HUDEP-2 (cell line): ENCODE measurements around the gene FBXW10.
"Not testable (repeated sequence)": the region's sequence is repeated elsewhere in the genome, so short reads cannot be mapped to it uniquely, and the experiment has no call there.

Source experiments
- DNase-seq, 76 experiments: peaks; one replicate each; lab custom pipeline; 2025; ENCODE audit not compliant: unreplicated experiment in 76 of 76; lab: John Stamatoyannopoulos, UW

FBXW10 gene

GRCh38 chr17:18743699-18744421 is at the start of gene FBXW10:
Gene FBXW10, plus strand, starts transcription at chr17:18744054. Its CDS starts 191 bp downstream, at chr17:18744245.
- not testable (repeated sequence) for DNase-seq

- DNase-seq = not testable (repeated sequence)
These were observed 48.7 kb upstream of the FBXW10 start for GRCh38 chr17:18695143-18695542.

- not testable (repeated sequence) for DNase-seq
These were observed 45.3 kb upstream of the FBXW10 start for GRCh38 chr17:18698473-18699103.

- not testable (repeated sequence) for DNase-seq
These were observed 37.9 kb upstream of the FBXW10 start for GRCh38 chr17:18705955-18706354.

GRCh38 chr17:18708215-18708614 is 35.6 kb upstream of the FBXW10 start:
- not testable (repeated sequence) for DNase-seq

GRCh38 chr17:18712354-18712999 is 31.4 kb upstream of the FBXW10 start:
- peak in 53 of 76 experiments; percentile 2 to 65 (median 31) for DNase-seq

GRCh38 chr17:18718643-18719427 is 25.0 kb upstream of the FBXW10 start:
- not testable (repeated sequence) for DNase-seq

- not testable (repeated sequence) for DNase-seq
These were observed 24.3 kb upstream of the FBXW10 start for GRCh38 chr17:18719428-18720110.

GRCh38 chr17:18721775-18722547 is 21.9 kb upstream of the FBXW10 start:
- DNase-seq = not testable (repeated sequence)

GRCh38 chr17:18722612-18723011 is 21.2 kb upstream of the FBXW10 start:
- not testable (repeated sequence) for DNase-seq

GRCh38 chr17:18723509-18723908 is 20.3 kb upstream of the FBXW10 start:
- DNase-seq = not testable (repeated sequence)

- not testable (repeated sequence) for DNase-seq
These were observed 11.4 kb upstream of the FBXW10 start for GRCh38 chr17:18732438-18732837.

GRCh38 chr17:18733350-18733749 is 10.5 kb upstream of the FBXW10 start:
- not testable (repeated sequence) for DNase-seq

GRCh38 chr17:18739616-18740391 is 4.0 kb upstream of the FBXW10 start:
- DNase-seq = not testable (repeated sequence)

GRCh38 chr17:18741228-18741627 is 2.6 kb upstream of the FBXW10 start:
- DNase-seq = not testable (repeated sequence)

GRCh38 chr17:18744726-18745125 is 872 bp downstream of the FBXW10 start:
- DNase-seq = not testable (repeated sequence)

- not testable (repeated sequence) for DNase-seq
These were observed 2.7 kb downstream of the FBXW10 start for GRCh38 chr17:18746551-18746950.

GRCh38 chr17:18747501-18747900 is 3.6 kb downstream of the FBXW10 start:
- not testable (repeated sequence) for DNase-seq

- not testable (repeated sequence) for DNase-seq
These were observed 6.4 kb downstream of the FBXW10 start for GRCh38 chr17:18750242-18750641.
